Astrocyte of the spinal cord (primary cell): ENCODE data around the gene C10orf95.

Source experiments
- DNase-seq: peaks from one replicate; pipeline ENCODE4 v3.0.0; 2011; ENCODE audit warnings: low read depth, low spot score
- H3K4me3 ChIP-seq: 2 replicates; pipeline ENCODE4 v1.5.1; 2011; ENCODE audit warnings: low read depth, mild to moderate bottlenecking, low read length, moderate library complexity
- CTCF ChIP-seq: IDR thresholded peaks from 2 replicates; pipeline ENCODE4 v1.5.1; 2012; ENCODE audit warnings: low read depth, mild to moderate bottlenecking, low read length, inconsistent platforms
- in situ Hi-C: cut with HindIII; loops from 2 replicates; pipeline ENCODE4 v1.10.0; 2017; ENCODE audit warnings: low sequenced_read_pairs

Gene C10orf95

GRCh38 chr10:102476466-102477141 lies 25.3 kb upstream of the C10orf95 start:
- DNase-seq = no peak
- in situ Hi-C loops = no loop called here

GRCh38 chr10:102475451-102476040 lies 24.2 kb upstream of the C10orf95 start:
- TF ChIP-seq CTCF = no peak
- DNase-seq = no peak
- in situ Hi-C loops = no loop called here

More at GRCh38 chr10:102476466-102477141, 25.3 kb upstream of the C10orf95 start:
- no peak overlapping the region for H3K4me3 ChIP-seq
- no peak for TF ChIP-seq CTCF

GRCh38 chr10:102473445-102474331 lies 22.3 kb upstream of the C10orf95 start:
- DNase-seq = no peak

More at GRCh38 chr10:102475451-102476040, 24.2 kb upstream of the C10orf95 start:
- no peak overlapping the region for H3K4me3 ChIP-seq

GRCh38 chr10:102470579-102471546 lies 19.5 kb upstream of the C10orf95 start:
- no peak overlapping the region for H3K4me3 ChIP-seq
- in situ Hi-C loops = no loop called here
- no peak for TF ChIP-seq CTCF
- DNase-seq = no peak

More at GRCh38 chr10:102473445-102474331, 22.3 kb upstream of the C10orf95 start:
- TF ChIP-seq CTCF = no peak
- no peak overlapping the region for H3K4me3 ChIP-seq
- in situ Hi-C loops = no loop called here

- H3K4me3 ChIP-seq = no peak overlapping the region
- no peak for TF ChIP-seq CTCF
- in situ Hi-C loops = no loop called here
- no peak for DNase-seq
Measured at GRCh38 chr10:102468683-102469082, 17.3 kb upstream of the C10orf95 start.
